Esophagus (tissue), 2 donors: ENCODE measurements around the gene SH2B3. TPM values are rescaled to one million over a fixed set of nuclear protein-coding genes. Genes with fewer than 3 reads are reported as not detected.
"Not testable (repeated sequence)": the region's sequence is repeated elsewhere in the genome, so short reads cannot be mapped to it uniquely, and the experiment has no call there.

ENCODE experiments used
- H3K27ac ChIP-seq, 2 donors: one replicate each; pipeline ENCODE4 v1.5.1; 2013; ENCODE audit warnings: low read depth in 2 of 2, mild to moderate bottlenecking in 2 of 2, inconsistent platforms in 1 of 2, low read length in 1 of 2, moderate library complexity in 1 of 2
- H3K27me3 ChIP-seq, 2 donors: one replicate each; pipeline ENCODE4 v1.6.1; 2013; ENCODE audit warnings: low read length in 2 of 2, control low read depth in 1 of 2, mild to moderate bottlenecking in 1 of 2; ENCODE audit not compliant: insufficient read depth in 2 of 2, control insufficient read depth in 1 of 2
- H3K36me3 ChIP-seq, 2 donors: one replicate each; pipeline ENCODE4 v1.6.1; 2013; ENCODE audit warnings: low read length in 1 of 2; ENCODE audit not compliant: control insufficient read depth in 2 of 2, insufficient read depth in 2 of 2
- H3K4me1 ChIP-seq, 2 donors: one replicate each; pipeline ENCODE4 v1.6.1; 2013; ENCODE audit warnings: low read length in 1 of 2; ENCODE audit not compliant: control insufficient read depth in 2 of 2, insufficient read depth in 2 of 2
- H3K4me3 ChIP-seq, 2 donors: one replicate each; pipeline ENCODE4 v1.5.1; 2013; ENCODE audit warnings: low read length in 2 of 2, mild to moderate bottlenecking in 2 of 2, low read depth in 1 of 2, moderate library complexity in 1 of 2
- H3K9me3 ChIP-seq, 2 donors: one replicate each; pipeline ENCODE4 v1.6.1; 2013; ENCODE audit warnings: mild to moderate bottlenecking in 2 of 2, low read depth in 1 of 2, low read length in 1 of 2, moderate library complexity in 1 of 2; ENCODE audit not compliant: control insufficient read depth in 2 of 2, insufficient read depth in 1 of 2
- WGBS, 2 donors: extraction: QIAGEN DNeasy Blood & Tissue Kit; methylation state at CpG; one replicate each; pipeline ENCODE4 v1.1.7; 2013; 5-methylcytosine and 5-hydroxymethylcytosine counted together
- polyA plus RNA-seq, 2 donors: library from polyadenylated mRNA; stranded (reverse); fragments of 200-250 nt; gene quantifications; one replicate each; pipeline ENCODE4 v1.2.3, GENCODE V29; 2013
- donor health status: healthy with polysubstance abuse.
- donor health status: Bipolar disorder and iron deficiency.

SH2B3 gene
- polyA plus RNA-seq, 2 donors = 0.79 to 1.8 TPM

GRCh38 chr12:111366075-111366474 lies 39.6 kb upstream of the SH2B3 start:
- H3K27me3 ChIP-seq = no peaks in the 10 kb centered on the region
- WGBS, 2 donors = 96 to 98% methylated on average over 10 of the region's 10 CpGs
- H3K4me1 ChIP-seq = peaks cover 11 to 15% of the 10 kb centered on the region in 2 donors
- no peak overlapping the region for H3K4me3 ChIP-seq
- H3K9me3 ChIP-seq = peaks cover 0 to 3% of the 10 kb centered on the region in 2 donors
- H3K27ac ChIP-seq = no peak overlapping the region
- peaks cover 0 to 24% of the 10 kb centered on the region in 2 donors for H3K36me3 ChIP-seq

GRCh38 chr12:111366583-111366982 lies 39.1 kb upstream of the SH2B3 start:
- no peak overlapping the region for H3K27ac ChIP-seq
- H3K27me3 ChIP-seq = no peaks in the 10 kb centered on the region
- H3K4me1 ChIP-seq = peaks cover 11 to 15% of the 10 kb centered on the region in 2 donors
- no peak overlapping the region for H3K4me3 ChIP-seq
- H3K9me3 ChIP-seq = peaks cover 0 to 3% of the 10 kb centered on the region in 2 donors
- peaks cover 0 to 24% of the 10 kb centered on the region in 2 donors for H3K36me3 ChIP-seq
- 96% methylated on average over 2 of the region's 2 CpGs for WGBS, 2 donors

- Histone ChIP-seq H3K4me1 (peaks cover 11 to 15% of the 10 kb centered on the region in 2 donors), H3K9me3 (peaks cover 0 to 3% of the 10 kb centered on the region in 2 donors), H3K27me3 (no peaks in the 10 kb centered on the region), H3K36me3 (peaks cover 0 to 16% of the 10 kb centered on the region in 2 donors), H3K27ac (no peak overlapping the region), H3K4me3 (peak overlapping the region; percentile 65 to 84)
- WGBS, 2 donors = 43 to 48% methylated on average over 7 of the region's 7 CpGs
Measured at GRCh38 chr12:111367661-111368221, 38.0 kb upstream of the SH2B3 start.

GRCh38 chr12:111368291-111368787 lies 37.4 kb upstream of the SH2B3 start:
- Histone ChIP-seq H3K27ac (peak overlapping the region in 1 of 2 donors; percentile 19), H3K27me3 (no peaks in the 10 kb centered on the region), H3K9me3 (peaks cover 0 to under 1% of the 10 kb centered on the region in 2 donors), H3K4me1 (peaks cover 11 to 15% of the 10 kb centered on the region in 2 donors), H3K36me3 (peaks cover 0 to 10% of the 10 kb centered on the region in 2 donors), H3K4me3 (peak overlapping the region; percentile 65 to 84)
- WGBS, 2 donors = 2% methylated on average over 18 of the region's 18 CpGs

GRCh38 chr12:111368788-111369495 lies 36.8 kb upstream of the SH2B3 start, which contains the start of gene PHETA1:
TSS of gene PHETA1 (minus strand) at chr12:111369095. CDS start at chr12:111363427, 5,668 bp downstream.
- H3K27ac ChIP-seq = peak within 1 kb of the TSS in 1 of 2 donors; percentile 62
- WGBS, 2 donors = 1% methylated on average over 71 to 72 of the region's 72 CpGs
- peaks cover 0 to 9% of the 10 kb centered on the region in 2 donors for H3K36me3 ChIP-seq
- H3K4me3 ChIP-seq = peak within 1 kb of the TSS; percentile 65 to 84
- H3K4me1 ChIP-seq = peaks cover 11 to 15% of the 10 kb centered on the region in 2 donors
- H3K9me3 ChIP-seq = no peaks in the 10 kb centered on the region
- H3K27me3 ChIP-seq = no peaks in the 10 kb centered on the region

GRCh38 chr12:111369496-111370220 lies 36.1 kb upstream of the SH2B3 start:
- Histone ChIP-seq H3K9me3 (no peaks in the 10 kb centered on the region), H3K4me3 (peak overlapping the region; percentile 65 to 84), H3K36me3 (peaks cover 0 to 9% of the 10 kb centered on the region in 2 donors), H3K27me3 (no peaks in the 10 kb centered on the region), H3K27ac (peak overlapping the region in 1 of 2 donors; percentile 62), H3K4me1 (peaks cover 11 to 15% of the 10 kb centered on the region in 2 donors)
- 34 to 55% methylated on average over 13 of the region's 13 CpGs for WGBS, 2 donors

- H3K4me1 ChIP-seq, H3K4me3 ChIP-seq, H3K27ac ChIP-seq, H3K9me3 ChIP-seq, H3K27me3 ChIP-seq, H3K36me3 ChIP-seq: not testable (repeated sequence)
- WGBS, 2 donors = 86 to 100% methylated on average over 1 of the region's 1 CpG
Measured at GRCh38 chr12:111373231-111373630, 32.5 kb upstream of the SH2B3 start.

- no peak overlapping the region for H3K27ac ChIP-seq
- WGBS, 2 donors = 92 to 93% methylated on average over 3 of the region's 3 CpGs
Measured at GRCh38 chr12:111377440-111377839, 28.3 kb upstream of the SH2B3 start.

GRCh38 chr12:111379942-111380554 lies 25.7 kb upstream of the SH2B3 start:
- no peak overlapping the region for H3K27ac ChIP-seq
- no peaks in the 10 kb centered on the region for H3K9me3 ChIP-seq
- no peaks in the 10 kb centered on the region for H3K4me1 ChIP-seq
- no peaks in the 10 kb centered on the region for H3K27me3 ChIP-seq
- H3K36me3 ChIP-seq = no peaks in the 10 kb centered on the region
- no peak overlapping the region for H3K4me3 ChIP-seq
- 91 to 94% methylated on average over 6 of the region's 6 CpGs for WGBS, 2 donors

More at GRCh38 chr12:111377440-111377839, 28.3 kb upstream of the SH2B3 start:
- no peaks in the 10 kb centered on the region for H3K27me3 ChIP-seq
- no peaks in the 10 kb centered on the region for H3K9me3 ChIP-seq
- no peaks in the 10 kb centered on the region for H3K36me3 ChIP-seq
- H3K4me3 ChIP-seq = no peak overlapping the region
- no peaks in the 10 kb centered on the region for H3K4me1 ChIP-seq
